Measurements from ENCODE around the gene PRND. TPM values are rescaled to one million over a fixed set of nuclear protein-coding genes. Genes with fewer than 3 reads are reported as not detected.

Gene PRND
- total and polyA plus RNA-seq, 12 donors, result 0.17 TPM; not detected in 11

GRCh38 chr20:4726710-4727397 is 5.1 kb downstream of the PRND start:
- no peak overlapping the region for H3K27ac ChIP-seq
- intact Hi-C loops (cut with DNase I), result no loop called here
- TF ChIP-seq, protein P1, sequence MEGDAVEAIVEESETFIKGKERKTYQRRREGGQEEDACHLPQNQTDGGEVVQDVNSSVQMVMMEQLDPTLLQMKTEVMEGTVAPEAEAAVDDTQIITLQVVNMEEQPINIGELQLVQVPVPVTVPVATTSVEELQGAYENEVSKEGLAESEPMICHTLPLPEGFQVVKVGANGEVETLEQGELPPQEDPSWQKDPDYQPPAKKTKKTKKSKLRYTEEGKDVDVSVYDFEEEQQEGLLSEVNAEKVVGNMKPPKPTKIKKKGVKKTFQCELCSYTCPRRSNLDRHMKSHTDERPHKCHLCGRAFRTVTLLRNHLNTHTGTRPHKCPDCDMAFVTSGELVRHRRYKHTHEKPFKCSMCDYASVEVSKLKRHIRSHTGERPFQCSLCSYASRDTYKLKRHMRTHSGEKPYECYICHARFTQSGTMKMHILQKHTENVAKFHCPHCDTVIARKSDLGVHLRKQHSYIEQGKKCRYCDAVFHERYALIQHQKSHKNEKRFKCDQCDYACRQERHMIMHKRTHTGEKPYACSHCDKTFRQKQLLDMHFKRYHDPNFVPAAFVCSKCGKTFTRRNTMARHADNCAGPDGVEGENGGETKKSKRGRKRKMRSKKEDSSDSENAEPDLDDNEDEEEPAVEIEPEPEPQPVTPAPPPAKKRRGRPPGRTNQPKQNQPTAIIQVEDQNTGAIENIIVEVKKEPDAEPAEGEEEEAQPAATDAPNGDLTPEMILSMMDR (IDR thresholded peaks at IDR 0.05), result no peak
- no peak for TF ChIP-seq POLR2A (IDR thresholded peaks at IDR 0.05)
- peak overlapping the region in 1 of 4 donors; percentile 36 for H3K4me3 ChIP-seq
- H3K4me1 ChIP-seq (replicated peaks in 1 of 2), result no peaks in the 10 kb centered on the region
- peak in 4 of 7 donors; percentile 16 to 59 (median 26) for DNase-seq
- no peaks in the 10 kb centered on the region for H3K9me3 ChIP-seq (replicated peaks in 1 of 3)
- H3K36me3 ChIP-seq (replicated peaks in 1 of 2), result no peaks in the 10 kb centered on the region
- no peaks in the 10 kb centered on the region for H3K27me3 ChIP-seq
- 22 to 32% (median 28%) methylated on average over 16 of the region's 16 CpGs for WGBS, 4 donors

GRCh38 chr20:4728120-4728760 is 6.5 kb downstream of the PRND start:
- Histone ChIP-seq H3K27me3 (no peaks in the 10 kb centered on the region), H3K4me1 (replicated peaks in 1 of 2) (no peaks in the 10 kb centered on the region), H3K36me3 (replicated peaks in 1 of 2) (no peaks in the 10 kb centered on the region), H3K4me3 (no peak overlapping the region), H3K27ac (no peak overlapping the region), H3K9me3 (replicated peaks in 1 of 3) (no peaks in the 10 kb centered on the region)
- WGBS, 4 donors, result 74 to 87% (median 84%) methylated on average over 8 of the region's 8 CpGs
- no peak for TF ChIP-seq POLR2A (IDR thresholded peaks at IDR 0.05)
- TF ChIP-seq, protein P1 (IDR thresholded peaks at IDR 0.05), result no peak
- intact Hi-C loops (cut with DNase I), result no loop called here
- DNase-seq, result no peak

DNA sequence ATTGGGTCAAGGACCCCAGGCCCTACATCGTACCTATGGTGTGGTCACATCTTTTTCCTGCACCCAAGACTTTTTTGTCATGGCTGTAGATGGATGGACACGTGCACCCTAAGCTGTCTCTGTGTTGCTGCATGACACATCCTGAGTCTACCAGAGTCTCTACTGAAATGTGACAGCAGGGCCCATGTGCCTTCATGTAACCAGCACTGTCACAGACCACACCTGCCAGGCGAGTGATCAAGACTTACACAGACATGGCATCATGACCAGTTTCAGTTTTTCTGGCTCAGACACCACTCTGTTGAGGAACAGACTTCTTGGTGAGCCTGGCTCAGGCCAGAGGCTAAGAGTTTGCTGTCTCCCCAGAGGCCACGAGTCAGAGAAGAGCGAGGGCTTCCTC is 7.6 kb downstream of the PRND start:
- TF ChIP-seq, protein P1 (IDR thresholded peaks at IDR 0.05), result no peak
- TF ChIP-seq POLR2A (IDR thresholded peaks at IDR 0.05), result no peak
- H3K9me3 ChIP-seq (replicated peaks in 1 of 3), result no peaks in the 10 kb centered on the region
- DNase-seq, result no peak
- 75 to 87% (median 85%) methylated on average over 5 of the region's 5 CpGs for WGBS, 4 donors
- no peaks in the 10 kb centered on the region for H3K27me3 ChIP-seq
- H3K27ac ChIP-seq, result no peak overlapping the region
- no peaks in the 10 kb centered on the region for H3K4me1 ChIP-seq (replicated peaks in 1 of 2)
- intact Hi-C loops (cut with DNase I), result no loop called here
- no peak overlapping the region for H3K4me3 ChIP-seq
- no peaks in the 10 kb centered on the region for H3K36me3 ChIP-seq (replicated peaks in 1 of 2)

GRCh38 chr20:4730780-4731179 is 9.1 kb downstream of the PRND start:
- Histone ChIP-seq H3K36me3 (replicated peaks in 1 of 2) (no peaks in the 10 kb centered on the region), H3K4me3 (no peak overlapping the region), H3K4me1 (replicated peaks in 1 of 2) (no peaks in the 10 kb centered on the region), H3K27ac (no peak overlapping the region), H3K9me3 (replicated peaks in 1 of 3) (no peaks in the 10 kb centered on the region), H3K27me3 (no peaks in the 10 kb centered on the region)
- no peak for DNase-seq
- TF ChIP-seq, protein P1 (IDR thresholded peaks at IDR 0.05), result no peak
- no peak for TF ChIP-seq POLR2A (IDR thresholded peaks at IDR 0.05)
- intact Hi-C loops (cut with DNase I), result no loop called here
- WGBS, 4 donors, result 8 to 27% (median 10%) methylated on average over 5 to 6 of the region's 6 CpGs
